Right renal pelvis (tissue), 4 donors: ENCODE data around the gene SLC6A8. TPM values are rescaled to one million over a fixed set of nuclear protein-coding genes. Genes with fewer than 3 reads are reported as not detected.
"Not testable (repeated sequence)": the region's sequence is repeated elsewhere in the genome, so short reads cannot be mapped to it uniquely, and the experiment has no call there.

ENCODE experiments used
- DNase-seq, 4 donors: peaks; one replicate each; pipeline ENCODE4 v3.0.0-alpha.2; 2013; ENCODE audit warnings: low read depth in 4 of 4, low spot score in 3 of 4, missing footprints in 1 of 4
- polyA plus RNA-seq, 4 donors: library from polyadenylated mRNA; unstranded; fragments of 120-200 nt; gene quantifications; one replicate each; pipeline ENCODE4 v1.2.1, GENCODE V29; 2013; ENCODE audit not compliant: insufficient read length in 4 of 4

SLC6A8 gene
- polyA plus RNA-seq, 4 donors = 46.6 to 74.1 (median 52.6) TPM

DNA sequence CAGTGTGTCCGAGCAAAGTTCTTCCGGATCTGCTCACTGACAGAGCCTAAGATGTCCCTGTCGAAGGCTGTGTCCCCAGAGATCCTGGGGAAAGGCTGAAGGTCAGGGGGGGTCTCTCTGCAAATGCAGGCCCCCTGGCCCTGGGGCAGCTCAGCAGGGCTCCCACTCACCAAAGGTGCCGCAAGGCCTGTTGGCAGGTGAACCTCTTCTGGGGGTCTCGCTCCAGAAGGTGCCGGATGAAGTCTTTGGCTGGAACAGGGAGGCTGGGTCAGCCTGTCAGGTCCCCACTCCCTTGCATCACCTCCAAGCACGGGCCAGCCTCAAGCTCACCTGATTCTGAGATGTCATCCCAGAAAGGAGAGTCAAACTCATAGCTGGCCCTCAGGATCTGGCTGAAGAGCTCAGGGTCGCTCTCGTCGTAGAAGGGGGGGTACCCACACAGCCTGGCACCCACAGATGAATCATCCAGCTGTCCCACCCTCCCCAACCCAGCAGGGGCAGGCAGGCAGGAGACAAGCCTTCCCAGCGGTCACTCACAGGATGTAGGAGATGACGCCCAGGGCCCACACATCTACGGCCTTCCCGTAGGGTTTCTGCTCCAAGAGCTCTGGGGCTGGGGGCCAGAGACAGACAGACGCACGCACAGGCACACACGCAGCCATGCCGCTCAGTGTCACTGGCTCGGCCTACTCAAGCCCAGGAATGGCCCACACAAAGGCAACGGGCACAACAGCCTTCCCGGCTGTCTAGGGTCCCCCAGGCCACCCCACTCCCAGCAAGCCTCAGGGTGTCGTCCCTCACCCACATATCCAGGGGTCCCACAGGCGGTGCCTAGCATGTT is 16.8 kb upstream of the SLC6A8 start:
- DNase-seq = no peak

- no peak for DNase-seq
Observed at GRCh38 chrX:153671589-153672530, 15.9 kb upstream of the SLC6A8 start.

GRCh38 chrX:153672531-153673427 is 14.9 kb upstream of the SLC6A8 start:
- DNase-seq = no peak

DNA sequence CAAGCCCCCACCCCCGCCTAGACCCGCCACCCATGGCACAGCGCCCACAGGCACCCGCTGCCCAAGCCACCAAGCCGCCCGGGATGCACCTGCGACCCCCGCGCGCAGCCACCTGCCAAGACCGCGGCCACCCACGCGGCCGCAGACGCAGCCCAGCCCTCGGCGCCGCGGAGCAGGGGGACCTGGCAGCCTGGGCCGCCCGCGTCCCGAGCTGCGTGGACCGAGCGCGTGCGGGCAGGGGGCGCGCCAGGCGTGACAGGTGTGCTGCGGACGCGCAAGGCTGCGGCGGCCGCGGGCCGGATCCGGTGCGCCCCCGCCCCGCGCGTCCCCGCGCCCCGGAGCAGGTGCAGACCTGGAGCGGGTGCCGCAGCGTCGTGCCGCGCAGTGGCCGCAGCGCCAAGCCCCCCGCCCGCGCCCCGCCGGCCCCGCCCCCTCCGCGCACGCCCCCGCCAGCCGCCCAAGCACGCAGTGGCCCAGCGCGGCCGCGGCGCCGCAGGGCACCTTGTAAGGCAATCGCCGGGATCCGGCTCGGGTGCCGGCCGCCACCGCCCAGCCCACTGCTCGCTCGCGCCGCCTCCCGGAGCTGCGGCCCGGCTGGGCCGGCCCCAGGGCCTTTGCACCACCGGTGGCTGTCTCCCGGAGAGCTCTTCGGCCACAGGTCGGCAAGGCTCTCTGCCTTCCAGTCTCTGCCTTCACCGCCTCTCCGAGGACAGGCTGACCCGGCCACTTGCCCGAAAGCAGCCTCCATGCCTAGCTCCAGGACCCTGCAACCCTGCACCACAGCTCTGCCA is 14.1 kb upstream of the SLC6A8 start, which contains the start of gene PNCK:
Gene PNCK, minus strand, starts transcription at position 386 of the 791 bp plus-strand sequence. CDS start 737 bp downstream, outside the sequence.
- DNase-seq = no peak

GRCh38 chrX:153674219-153674851 is 13.4 kb upstream of the SLC6A8 start:
- DNase-seq = no peak

GRCh38 chrX:153681175-153681574 is 6.6 kb upstream of the SLC6A8 start:
- no peak for DNase-seq

DNA sequence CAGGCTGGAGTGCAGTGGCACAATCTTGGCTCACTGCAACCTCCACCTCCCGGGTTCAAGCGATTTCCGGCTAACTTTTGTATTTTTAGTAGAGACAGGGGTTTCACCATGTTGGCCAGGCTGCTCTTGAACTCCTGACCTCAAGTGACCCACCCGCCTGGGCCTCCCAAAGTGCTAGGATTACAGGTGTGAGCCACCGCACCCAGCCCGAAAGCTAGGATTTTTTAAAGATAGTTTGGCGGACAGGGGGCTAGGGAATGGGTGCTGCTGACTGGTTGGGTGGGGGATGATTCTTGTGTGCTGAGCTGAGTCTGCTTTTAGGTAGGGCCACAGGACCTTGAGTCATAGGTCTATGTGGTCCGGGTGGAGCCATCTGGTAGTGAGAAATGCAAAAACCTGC is 4.2 kb upstream of the SLC6A8 start:
- not testable (repeated sequence) for DNase-seq

- no peak for DNase-seq
Observed at GRCh38 chrX:153684467-153685155, 3.1 kb upstream of the SLC6A8 start.

DNA sequence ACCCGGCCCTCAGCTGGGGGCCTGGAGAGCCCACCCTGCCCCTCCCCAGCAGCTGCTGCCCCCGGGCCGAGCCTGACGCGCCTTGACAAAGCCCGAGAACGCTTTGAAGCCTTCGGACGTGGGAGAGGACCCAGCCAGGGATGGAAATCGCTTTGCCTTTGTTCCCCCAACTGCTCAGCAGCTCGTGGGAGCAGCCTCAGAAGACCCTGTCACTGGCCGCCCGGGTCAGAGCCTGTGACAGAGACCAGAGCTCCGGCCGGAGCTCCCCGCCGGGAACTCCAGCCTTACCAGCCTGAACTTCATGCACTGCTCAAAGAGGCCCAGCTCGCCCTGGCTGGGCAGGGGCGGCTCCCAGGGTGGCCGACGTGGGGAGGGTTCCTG is 2.6 kb upstream of the SLC6A8 start:
- no peak for DNase-seq

DNA sequence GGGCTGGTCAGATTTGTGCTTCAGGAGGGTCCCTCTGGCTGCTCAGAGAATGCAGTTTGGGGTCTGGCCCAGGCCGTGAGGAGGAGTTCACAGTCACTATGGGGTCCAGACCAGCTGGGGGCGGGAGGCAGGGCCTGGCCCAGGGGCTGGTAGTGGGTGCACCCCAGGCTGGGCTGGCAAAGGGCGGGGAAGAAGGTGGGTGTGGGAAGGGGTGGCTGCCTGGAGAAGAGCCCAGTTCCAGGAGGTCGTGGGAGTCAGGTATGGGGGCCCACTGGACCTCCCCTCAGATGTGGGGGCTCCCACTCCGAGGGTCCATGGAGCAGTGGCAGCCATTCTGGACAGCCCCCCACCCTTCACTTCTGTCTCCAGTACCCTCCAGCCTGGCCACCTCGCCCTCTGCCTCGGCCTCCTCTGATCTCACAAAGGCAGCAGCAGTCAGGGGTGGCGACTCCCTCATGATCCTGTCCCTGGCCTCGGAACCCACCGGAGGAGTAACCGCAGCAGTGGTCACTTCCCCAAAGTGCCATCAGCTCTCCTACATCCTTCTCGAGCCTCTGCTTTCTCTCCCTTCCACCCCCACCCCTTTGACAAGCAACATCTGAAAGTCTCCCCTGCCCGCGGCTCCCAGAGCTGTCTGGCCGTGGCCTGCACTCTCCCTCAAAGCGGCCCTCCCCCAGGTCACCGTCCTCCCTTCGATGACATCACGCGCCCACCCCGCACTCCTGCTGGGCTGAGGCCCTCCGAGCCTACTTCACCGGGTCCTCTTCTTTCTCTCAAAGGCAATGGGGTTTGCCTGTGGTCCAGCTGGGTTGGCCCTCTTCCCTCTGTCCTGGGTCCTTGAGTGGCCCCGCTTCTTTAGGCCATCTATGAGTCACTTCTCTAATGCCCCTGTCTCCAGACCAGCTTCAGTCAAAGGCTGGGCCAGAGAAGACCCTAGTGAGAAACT is 1.7 kb upstream of the SLC6A8 start:
- no peak for DNase-seq

DNA sequence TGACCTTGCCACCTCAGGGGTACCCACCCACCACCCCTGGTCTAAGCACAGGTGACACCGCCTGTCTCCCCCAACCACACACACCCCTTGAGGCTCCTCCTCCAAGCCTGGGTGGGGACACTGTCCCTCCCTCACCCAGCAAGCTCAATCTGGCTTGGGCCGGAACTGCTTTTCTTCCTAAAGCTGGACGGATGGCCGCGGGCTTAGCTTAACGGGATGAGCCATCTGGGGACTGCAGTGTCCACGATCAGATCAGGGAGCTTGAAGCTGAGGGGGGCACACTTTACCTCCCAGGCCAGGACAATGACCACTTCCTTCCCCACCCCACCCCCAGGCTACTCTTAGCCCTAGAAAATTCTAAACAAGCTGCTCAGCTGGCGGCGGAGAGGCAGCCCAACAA is 1.0 kb upstream of the SLC6A8 start:
- no peak for DNase-seq

GRCh38 chrX:153688071-153688470 is 345 bp downstream of the SLC6A8 start:
- no peak for DNase-seq

DNA sequence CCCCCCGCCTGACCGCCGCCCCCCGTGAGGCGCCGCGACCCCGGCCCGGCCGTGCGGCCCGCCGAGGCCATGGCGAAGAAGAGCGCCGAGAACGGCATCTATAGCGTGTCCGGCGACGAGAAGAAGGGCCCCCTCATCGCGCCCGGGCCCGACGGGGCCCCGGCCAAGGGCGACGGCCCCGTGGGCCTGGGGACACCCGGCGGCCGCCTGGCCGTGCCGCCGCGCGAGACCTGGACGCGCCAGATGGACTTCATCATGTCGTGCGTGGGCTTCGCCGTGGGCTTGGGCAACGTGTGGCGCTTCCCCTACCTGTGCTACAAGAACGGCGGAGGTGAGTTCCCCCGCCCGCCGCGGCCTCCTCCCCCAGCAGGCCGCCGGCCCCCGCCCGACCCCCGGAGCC is 780 bp downstream of the SLC6A8 start:
- DNase-seq = no peak

GRCh38 chrX:153688911-153689590 is 1.3 kb downstream of the SLC6A8 start:
- no peak for DNase-seq

- DNase-seq = no peak
Observed at GRCh38 chrX:153689654-153690465, 2.1 kb downstream of the SLC6A8 start.

DNA sequence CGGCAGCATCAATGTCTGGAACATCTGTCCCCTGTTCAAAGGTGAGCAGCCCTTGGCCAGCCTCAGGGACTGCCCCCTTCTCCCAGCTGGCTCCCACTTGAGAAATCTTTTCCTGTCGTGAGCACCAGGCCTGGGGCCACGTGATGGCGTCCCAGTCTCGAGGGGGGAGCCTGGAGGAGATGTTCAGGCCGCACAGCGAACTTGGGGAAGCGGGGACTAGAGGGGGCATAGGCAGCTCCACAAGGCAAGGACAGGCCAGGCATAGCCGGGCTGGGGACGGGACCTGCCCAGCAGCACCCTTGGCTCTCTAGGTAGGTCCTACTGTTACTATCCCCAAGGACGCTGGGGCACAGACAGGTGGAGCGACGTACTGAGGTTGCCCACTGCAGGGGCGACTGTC is 2.7 kb downstream of the SLC6A8 start:
- DNase-seq = no peak
